WTC11 (cell line): Measurements from ENCODE around the gene TEKT2.

Experiments used
- CTCF ChIP-seq: fragments of 200-600 bp; IDR thresholded peaks from 2 replicates; pipeline ENCODE4 v1.8.0; 2022; ENCODE audit warnings: antibody characterized with exemption
- TF ChIP-seq, protein P1 (sequence below): sonication (generic); formaldehyde crosslinking; IDR thresholded peaks from 2 replicates; pipeline ENCODE4 v1.8.0; 2023; ENCODE audit warnings: missing genetic modification reagents, mild to moderate bottlenecking, borderline replicate concordance

GRCh38 chr1:36135330-36135667 lies 51.4 kb downstream of the TEKT2 start:
- no peak for TF ChIP-seq CTCF
- TF ChIP-seq, protein P1, sequence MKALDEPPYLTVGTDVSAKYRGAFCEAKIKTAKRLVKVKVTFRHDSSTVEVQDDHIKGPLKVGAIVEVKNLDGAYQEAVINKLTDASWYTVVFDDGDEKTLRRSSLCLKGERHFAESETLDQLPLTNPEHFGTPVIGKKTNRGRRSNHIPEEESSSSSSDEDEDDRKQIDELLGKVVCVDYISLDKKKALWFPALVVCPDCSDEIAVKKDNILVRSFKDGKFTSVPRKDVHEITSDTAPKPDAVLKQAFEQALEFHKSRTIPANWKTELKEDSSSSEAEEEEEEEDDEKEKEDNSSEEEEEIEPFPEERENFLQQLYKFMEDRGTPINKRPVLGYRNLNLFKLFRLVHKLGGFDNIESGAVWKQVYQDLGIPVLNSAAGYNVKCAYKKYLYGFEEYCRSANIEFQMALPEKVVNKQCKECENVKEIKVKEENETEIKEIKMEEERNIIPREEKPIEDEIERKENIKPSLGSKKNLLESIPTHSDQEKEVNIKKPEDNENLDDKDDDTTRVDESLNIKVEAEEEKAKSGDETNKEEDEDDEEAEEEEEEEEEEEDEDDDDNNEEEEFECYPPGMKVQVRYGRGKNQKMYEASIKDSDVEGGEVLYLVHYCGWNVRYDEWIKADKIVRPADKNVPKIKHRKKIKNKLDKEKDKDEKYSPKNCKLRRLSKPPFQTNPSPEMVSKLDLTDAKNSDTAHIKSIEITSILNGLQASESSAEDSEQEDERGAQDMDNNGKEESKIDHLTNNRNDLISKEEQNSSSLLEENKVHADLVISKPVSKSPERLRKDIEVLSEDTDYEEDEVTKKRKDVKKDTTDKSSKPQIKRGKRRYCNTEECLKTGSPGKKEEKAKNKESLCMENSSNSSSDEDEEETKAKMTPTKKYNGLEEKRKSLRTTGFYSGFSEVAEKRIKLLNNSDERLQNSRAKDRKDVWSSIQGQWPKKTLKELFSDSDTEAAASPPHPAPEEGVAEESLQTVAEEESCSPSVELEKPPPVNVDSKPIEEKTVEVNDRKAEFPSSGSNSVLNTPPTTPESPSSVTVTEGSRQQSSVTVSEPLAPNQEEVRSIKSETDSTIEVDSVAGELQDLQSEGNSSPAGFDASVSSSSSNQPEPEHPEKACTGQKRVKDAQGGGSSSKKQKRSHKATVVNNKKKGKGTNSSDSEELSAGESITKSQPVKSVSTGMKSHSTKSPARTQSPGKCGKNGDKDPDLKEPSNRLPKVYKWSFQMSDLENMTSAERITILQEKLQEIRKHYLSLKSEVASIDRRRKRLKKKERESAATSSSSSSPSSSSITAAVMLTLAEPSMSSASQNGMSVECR (CRISPR knock-in tag) = no peak
